HL-60 (cell line): ENCODE results near the gene USP48.

ENCODE experiments used
- DNase-seq, 2 experiments: peaks; one replicate each; pipeline ENCODE4 v3.0.0-alpha.2; 2010 to 2020; ENCODE audit warnings: low read depth in 1 of 2, low spot score in 1 of 2
- H3K27ac ChIP-seq: fragments of 250-450 bp; sonication (Bioruptor Pico); replicated peaks from 2 replicates; pipeline ENCODE4 v1.5.1; 2020; ENCODE audit warnings: mild to moderate bottlenecking, moderate library complexity
- H3K27me3 ChIP-seq: fragments of 250-450 bp; sonication (Bioruptor Pico); 2 replicates; pipeline ENCODE4 v1.5.1; 2021; ENCODE audit warnings: mild to moderate bottlenecking, moderate library complexity; ENCODE audit not compliant: insufficient read depth, poor library complexity, severe bottlenecking
- H3K4me3 ChIP-seq: replicated peaks from 2 replicates; pipeline ENCODE4 v1.5.1; 2011; ENCODE audit warnings: mild to moderate bottlenecking, control low read depth, low read length; ENCODE audit not compliant: insufficient read depth
- CTCF ChIP-seq: IDR thresholded peaks from one replicate; pipeline ENCODE4 v1.5.1; 2011; ENCODE audit warnings: low read length, control low read depth, inconsistent platforms; ENCODE audit not compliant: insufficient read depth
- GABPA ChIP-seq: IDR thresholded peaks from 2 replicates; pipeline ENCODE4 v1.6.1; 2012; ENCODE audit warnings: low read depth
- POLR2AphosphoS5 ChIP-seq: IDR thresholded peaks from 2 replicates; pipeline ENCODE4 v1.6.1; 2012; ENCODE audit warnings: low read depth
- REST ChIP-seq: IDR thresholded peaks from 2 replicates; pipeline ENCODE4 v1.6.1; 2012; ENCODE audit warnings: low read depth; ENCODE audit not compliant: insufficient replicate concordance
- SPI1 ChIP-seq: IDR thresholded peaks from 2 replicates; pipeline ENCODE4 v1.6.1; 2012; ENCODE audit warnings: low read depth, mild to moderate bottlenecking, borderline replicate concordance

Gene USP48

GRCh38 chr1:21650400-21650799, 132.5 kb downstream of the USP48 start:
- peaks cover 27% of the 10 kb centered on the region for H3K27me3 ChIP-seq
- H3K27ac ChIP-seq = no peak overlapping the region
- no peak overlapping the region for H3K4me3 ChIP-seq
- TF ChIP-seq REST (no peak), POLR2AphosphoS5 (no peak), SPI1 (no peak), CTCF (no peak), GABPA (no peak)
- DNase-seq = no peak

- H3K4me3 ChIP-seq = no peak overlapping the region
- no peak for DNase-seq
- H3K27ac ChIP-seq = no peak overlapping the region
- peaks cover 27% of the 10 kb centered on the region for H3K27me3 ChIP-seq
- TF ChIP-seq CTCF (no peak), SPI1 (no peak), REST (no peak), GABPA (no peak), POLR2AphosphoS5 (no peak)
Measured at GRCh38 chr1:21649315-21649714, 133.6 kb downstream of the USP48 start.

GRCh38 chr1:21648791-21649190, 134.2 kb downstream of the USP48 start:
- TF ChIP-seq POLR2AphosphoS5 (no peak), GABPA (no peak), SPI1 (no peak), CTCF (no peak), REST (no peak)
- Histone ChIP-seq H3K4me3 (no peak overlapping the region), H3K27ac (no peak overlapping the region), H3K27me3 (peaks cover 27% of the 10 kb centered on the region)
- DNase-seq = no peak
